GM12872 (cell line): ENCODE data around the gene CDK14.

Experiments used
- TF ChIP-seq, protein P1 (sequence below): IDR thresholded peaks from 3 replicates; pipeline ENCODE4 v1.5.1; 2011; ENCODE audit warnings: low read depth, mild to moderate bottlenecking, low read length, moderate library complexity; ENCODE audit not compliant: insufficient read depth

Gene CDK14

GRCh38 chr7:90933041-90933440 lies 336.9 kb downstream of the CDK14 start:
- TF ChIP-seq, protein P1, sequence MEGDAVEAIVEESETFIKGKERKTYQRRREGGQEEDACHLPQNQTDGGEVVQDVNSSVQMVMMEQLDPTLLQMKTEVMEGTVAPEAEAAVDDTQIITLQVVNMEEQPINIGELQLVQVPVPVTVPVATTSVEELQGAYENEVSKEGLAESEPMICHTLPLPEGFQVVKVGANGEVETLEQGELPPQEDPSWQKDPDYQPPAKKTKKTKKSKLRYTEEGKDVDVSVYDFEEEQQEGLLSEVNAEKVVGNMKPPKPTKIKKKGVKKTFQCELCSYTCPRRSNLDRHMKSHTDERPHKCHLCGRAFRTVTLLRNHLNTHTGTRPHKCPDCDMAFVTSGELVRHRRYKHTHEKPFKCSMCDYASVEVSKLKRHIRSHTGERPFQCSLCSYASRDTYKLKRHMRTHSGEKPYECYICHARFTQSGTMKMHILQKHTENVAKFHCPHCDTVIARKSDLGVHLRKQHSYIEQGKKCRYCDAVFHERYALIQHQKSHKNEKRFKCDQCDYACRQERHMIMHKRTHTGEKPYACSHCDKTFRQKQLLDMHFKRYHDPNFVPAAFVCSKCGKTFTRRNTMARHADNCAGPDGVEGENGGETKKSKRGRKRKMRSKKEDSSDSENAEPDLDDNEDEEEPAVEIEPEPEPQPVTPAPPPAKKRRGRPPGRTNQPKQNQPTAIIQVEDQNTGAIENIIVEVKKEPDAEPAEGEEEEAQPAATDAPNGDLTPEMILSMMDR: no peak

GRCh38 chr7:90933984-90934383 lies 337.9 kb downstream of the CDK14 start:
- TF ChIP-seq, protein P1: no peak

GRCh38 chr7:90938371-90938770 lies 342.2 kb downstream of the CDK14 start:
- TF ChIP-seq, protein P1: no peak

DNA sequence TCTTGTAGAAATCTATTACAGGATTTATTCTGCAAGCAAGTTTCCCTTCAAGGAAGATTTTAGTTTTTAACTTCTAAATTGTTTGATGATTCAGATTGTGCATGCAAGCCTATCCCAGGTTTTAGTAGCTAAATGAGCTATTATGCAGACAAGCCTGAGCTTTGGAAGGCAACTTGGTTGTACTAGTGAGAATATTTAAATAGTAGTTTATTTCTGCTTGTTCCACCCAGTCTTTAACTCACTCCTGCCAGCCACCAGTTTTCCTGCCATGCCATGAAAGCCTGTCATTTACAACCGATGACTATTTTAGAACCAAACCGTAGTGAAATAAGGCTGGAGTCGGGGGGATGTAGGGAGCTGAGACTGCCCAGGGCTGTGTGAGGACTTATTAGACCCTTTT lies 343.5 kb downstream of the CDK14 start:
- TF ChIP-seq, protein P1: no peak

GRCh38 chr7:90944021-90944420 lies 347.9 kb downstream of the CDK14 start:
- TF ChIP-seq, protein P1: no peak

GRCh38 chr7:90945104-90945787 lies 349.1 kb downstream of the CDK14 start:
- TF ChIP-seq, protein P1: no peak

GRCh38 chr7:90946730-90947501 lies 350.8 kb downstream of the CDK14 start:
- TF ChIP-seq, protein P1: no peak
